GM12864 (cell line): ENCODE measurements around the gene RABEPK.
"Not testable (repeated sequence)": the region's sequence is repeated elsewhere in the genome, so short reads cannot be mapped to it uniquely, and the experiment has no call there.

Experiments used
- DNase-seq: peaks from one replicate; pipeline ENCODE4 v3.0.0-alpha.2; 2011; ENCODE audit warnings: low read depth
- H3K4me3 ChIP-seq: 2 replicates; pipeline ENCODE4 v1.5.1; 2011; ENCODE audit warnings: mild to moderate bottlenecking, low read depth, low read length, control low read depth
- TF ChIP-seq, protein P1 (sequence below): IDR thresholded peaks from 2 replicates; pipeline ENCODE4 v1.5.1; 2011; ENCODE audit warnings: low read depth, mild to moderate bottlenecking, moderate library complexity, low read length, control low read depth, inconsistent platforms; ENCODE audit errors: missing control alignments

RABEPK gene

DNA sequence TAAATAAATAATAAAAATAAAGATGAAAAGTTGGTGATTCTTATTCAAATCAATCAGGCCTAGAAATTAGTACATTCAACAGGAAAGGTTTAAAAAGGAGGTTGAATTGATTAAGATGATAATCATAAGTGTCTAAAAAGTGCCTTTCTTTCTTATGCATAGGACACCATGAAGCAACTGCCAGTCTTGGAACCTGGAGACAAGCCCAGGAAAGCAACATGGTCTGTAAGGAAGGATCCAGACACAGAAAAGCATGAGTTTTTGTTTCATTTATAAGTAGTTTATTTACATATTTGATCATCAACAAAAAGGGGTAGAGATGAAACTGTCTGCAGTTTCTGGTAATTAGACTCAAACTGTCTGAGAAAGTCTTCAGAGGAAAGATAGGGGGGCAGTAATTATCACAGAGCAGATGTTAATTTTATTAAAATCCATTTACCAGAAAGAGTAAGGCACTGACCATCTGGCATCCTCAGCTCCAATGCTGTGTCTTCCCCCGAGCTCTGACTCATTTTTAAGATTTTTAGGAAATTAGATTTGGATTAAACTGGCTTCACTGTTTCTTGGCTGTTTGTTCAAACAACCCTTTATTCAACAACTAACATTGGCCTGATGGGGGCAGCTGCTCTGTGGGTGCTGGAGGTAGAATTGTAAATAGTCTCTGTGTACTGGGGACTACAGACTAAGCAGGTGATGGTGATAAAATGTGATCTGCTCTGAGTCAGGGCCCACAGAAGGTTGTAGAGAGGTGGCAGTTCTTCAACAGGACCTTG lies 2.7 kb downstream of the RABEPK start:
- H3K4me3 ChIP-seq, result no peak overlapping the region
- TF ChIP-seq, protein P1, sequence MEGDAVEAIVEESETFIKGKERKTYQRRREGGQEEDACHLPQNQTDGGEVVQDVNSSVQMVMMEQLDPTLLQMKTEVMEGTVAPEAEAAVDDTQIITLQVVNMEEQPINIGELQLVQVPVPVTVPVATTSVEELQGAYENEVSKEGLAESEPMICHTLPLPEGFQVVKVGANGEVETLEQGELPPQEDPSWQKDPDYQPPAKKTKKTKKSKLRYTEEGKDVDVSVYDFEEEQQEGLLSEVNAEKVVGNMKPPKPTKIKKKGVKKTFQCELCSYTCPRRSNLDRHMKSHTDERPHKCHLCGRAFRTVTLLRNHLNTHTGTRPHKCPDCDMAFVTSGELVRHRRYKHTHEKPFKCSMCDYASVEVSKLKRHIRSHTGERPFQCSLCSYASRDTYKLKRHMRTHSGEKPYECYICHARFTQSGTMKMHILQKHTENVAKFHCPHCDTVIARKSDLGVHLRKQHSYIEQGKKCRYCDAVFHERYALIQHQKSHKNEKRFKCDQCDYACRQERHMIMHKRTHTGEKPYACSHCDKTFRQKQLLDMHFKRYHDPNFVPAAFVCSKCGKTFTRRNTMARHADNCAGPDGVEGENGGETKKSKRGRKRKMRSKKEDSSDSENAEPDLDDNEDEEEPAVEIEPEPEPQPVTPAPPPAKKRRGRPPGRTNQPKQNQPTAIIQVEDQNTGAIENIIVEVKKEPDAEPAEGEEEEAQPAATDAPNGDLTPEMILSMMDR, result no peak
- DNase-seq, result no peak

DNA sequence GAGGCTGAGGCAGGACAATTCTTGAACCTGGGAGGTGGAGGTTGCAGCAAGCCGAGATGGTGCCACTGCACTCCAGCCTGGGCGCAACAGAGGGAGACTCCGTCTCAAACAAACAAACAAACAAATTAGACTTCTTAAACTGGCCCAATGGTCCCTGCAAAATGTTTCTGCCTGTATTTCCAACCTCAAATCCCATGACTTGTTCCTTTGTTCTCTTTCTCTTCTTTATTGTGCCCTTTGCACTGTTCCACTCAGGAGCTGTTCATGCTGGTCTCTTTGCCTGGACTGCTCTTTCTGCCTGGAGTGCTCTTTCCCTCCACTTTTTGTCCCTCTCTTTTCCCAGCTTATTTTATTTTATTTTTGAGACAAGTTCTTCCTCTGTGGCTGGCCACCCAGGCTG lies 4.1 kb downstream of the RABEPK start:
- TF ChIP-seq, protein P1, result no peak
- DNase-seq, result no peak

DNA sequence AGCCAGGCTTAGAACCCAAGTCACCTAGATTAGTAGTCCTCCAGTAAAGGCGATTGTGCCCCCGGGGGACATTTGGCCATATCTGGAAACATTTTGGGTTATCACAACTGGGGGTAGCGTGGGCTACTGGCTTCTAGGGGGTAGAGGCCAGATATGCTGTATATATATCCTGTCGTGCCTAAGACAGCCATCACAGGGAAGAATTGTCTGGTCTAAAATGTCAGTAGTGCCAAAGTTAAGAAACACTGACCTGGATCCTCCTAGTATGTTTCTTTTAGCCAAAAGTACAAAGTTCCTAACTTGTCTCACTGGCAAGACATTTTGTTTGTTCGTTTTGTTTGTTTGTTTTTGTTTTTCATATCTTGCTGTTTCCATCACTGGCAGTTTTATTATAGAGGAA lies 13.8 kb downstream of the RABEPK start:
- TF ChIP-seq, protein P1, result no peak
- H3K4me3 ChIP-seq, result no peak overlapping the region
- DNase-seq, result no peak

More for the DNA sequence above, 4.1 kb downstream of the RABEPK start:
- H3K4me3 ChIP-seq, result no peak overlapping the region

DNA sequence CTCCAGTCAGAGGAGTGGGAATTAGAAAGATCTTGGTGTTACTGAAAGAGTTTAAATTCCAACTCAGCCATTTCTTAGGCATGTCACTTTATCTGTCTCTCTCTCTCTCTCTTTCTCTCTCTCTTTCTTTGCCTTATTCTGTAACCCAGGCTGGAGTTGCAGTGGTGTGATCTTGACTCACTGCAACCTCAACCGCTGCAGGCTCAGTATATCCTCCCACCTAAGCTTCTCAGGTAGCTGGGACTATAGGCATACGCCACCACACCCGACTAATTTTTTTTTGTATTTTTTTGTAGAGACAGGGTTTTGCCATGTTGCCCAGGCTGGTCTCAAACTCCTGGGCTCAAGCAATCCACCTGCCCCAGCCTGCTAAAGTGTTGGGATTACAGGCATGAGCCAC lies 18.3 kb downstream of the RABEPK start:
- DNase-seq, result no peak
- H3K4me3 ChIP-seq, result no peak overlapping the region
- TF ChIP-seq, protein P1, result no peak

DNA sequence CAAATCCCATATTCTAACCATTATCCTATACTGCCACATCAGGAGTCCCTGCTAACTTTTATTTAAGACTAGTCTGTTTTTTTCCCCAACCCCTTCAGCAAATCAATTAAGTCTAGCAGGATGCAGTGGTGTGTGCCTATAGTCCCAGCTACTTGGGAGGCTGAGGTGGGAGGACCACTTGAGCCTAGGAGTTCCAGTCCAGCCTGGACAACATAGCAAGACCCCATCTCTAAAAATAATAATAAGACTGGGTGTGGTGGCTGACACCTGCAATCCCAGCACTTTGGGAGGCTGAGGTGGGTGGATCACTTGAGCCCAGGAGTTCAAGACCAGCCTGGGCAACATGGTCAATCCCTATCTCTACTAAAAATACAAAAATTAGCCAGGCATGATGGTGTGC lies 24.5 kb downstream of the RABEPK start:
- DNase-seq, H3K4me3 ChIP-seq: not testable (repeated sequence)

DNA sequence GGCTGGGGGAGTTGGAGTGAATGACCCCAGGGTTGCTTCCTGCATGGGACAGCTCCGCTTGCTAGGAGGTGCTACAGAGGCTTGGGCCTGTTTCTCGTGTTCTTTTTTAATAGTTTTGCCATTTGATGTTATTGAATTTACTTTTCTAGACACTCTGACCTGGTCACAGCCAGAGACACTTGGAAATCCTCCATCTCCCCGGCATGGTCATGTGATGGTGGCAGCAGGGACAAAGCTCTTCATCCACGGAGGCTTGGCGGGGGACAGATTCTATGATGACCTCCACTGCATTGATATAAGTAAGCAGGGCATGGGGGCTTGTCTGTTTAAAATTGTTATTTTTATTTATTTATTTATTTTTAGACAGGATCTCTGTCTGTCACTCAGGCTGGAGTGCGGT lies 27.4 kb downstream of the RABEPK start:
- TF ChIP-seq, protein P1, result no peak
- H3K4me3 ChIP-seq, result no peak overlapping the region
- DNase-seq, result no peak

DNA sequence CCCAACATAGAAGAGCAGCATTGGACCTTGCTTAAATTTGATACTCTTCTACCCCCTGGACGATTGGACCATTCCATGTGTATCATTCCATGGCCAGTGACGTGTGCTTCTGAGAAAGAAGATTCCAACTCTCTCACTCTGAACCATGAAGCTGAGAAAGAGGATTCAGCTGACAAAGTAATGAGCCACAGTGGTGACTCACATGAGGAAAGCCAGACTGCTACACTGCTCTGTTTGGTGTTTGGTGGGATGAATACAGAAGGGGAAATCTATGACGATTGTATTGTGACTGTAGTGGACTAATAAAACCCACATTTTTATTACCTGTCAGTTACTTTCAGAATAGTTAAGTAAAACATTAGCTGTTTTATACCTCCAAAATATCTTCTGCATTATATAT lies 33.3 kb downstream of the RABEPK start:
- DNase-seq, result no peak
- no peak overlapping the region for H3K4me3 ChIP-seq

DNA sequence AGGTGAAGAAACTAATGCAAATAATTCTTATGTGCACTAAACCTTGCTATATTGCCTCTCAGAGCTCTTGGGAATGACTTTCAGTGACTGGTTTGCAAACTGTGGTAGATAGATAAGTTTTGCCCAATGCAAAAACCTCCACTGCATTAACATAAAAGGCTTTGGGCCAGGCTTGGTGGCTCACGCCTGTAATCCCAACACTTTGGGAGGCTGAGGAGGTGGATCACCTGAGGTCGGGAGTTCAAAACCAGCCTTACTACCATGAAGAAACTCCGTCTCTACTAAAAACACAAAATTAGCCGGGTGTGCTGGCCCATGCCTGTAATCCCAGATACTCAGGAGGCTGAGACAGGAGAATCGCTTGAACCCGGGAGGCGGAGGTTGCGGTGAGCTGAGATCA lies 33.8 kb downstream of the RABEPK start:
- not testable (repeated sequence) for DNase-seq, H3K4me3 ChIP-seq

More for the DNA sequence above, 33.3 kb downstream of the RABEPK start:
- TF ChIP-seq, protein P1, result no peak
